ENCODE results near the gene SKP1. TPM values are rescaled to one million over a fixed set of nuclear protein-coding genes. Genes with fewer than 3 reads are reported as not detected.

The SKP1 gene
- total RNA-seq, 2 experiments from 2014 or later: 235 to 242 TPM

GRCh38 chr5:134142806-134143205 is 33.9 kb downstream of the SKP1 start:
- H3K27ac Mint-ChIP-seq: peak overlapping the region; percentile 43
- DNase-seq (no peak), ATAC-seq (no peak)
- H3K27me3 Mint-ChIP-seq: no peaks in the 10 kb centered on the region
- intact Hi-C loops (cut with micrococcal nuclease): no loop called here
- H3K4me1 Mint-ChIP-seq (ENCODE audit: low read depth): peaks cover 60% of the 10 kb centered on the region
- no peaks in the 10 kb centered on the region for H3K9me3 Mint-ChIP-seq
- H3K36me3 Mint-ChIP-seq (ENCODE audit: low read depth): peaks cover 42% of the 10 kb centered on the region
- no peak for TF ChIP-seq CTCF (IDR thresholded peaks at IDR 0.05)
- H3K4me3 Mint-ChIP-seq: no peak overlapping the region
- ChIA-PET CTCF (interaction anchor here (5.3 to 38.2 kb wide), 3 partner anchors 8 to 116 kb away, joined by 27 to 1049 read pairs (median 101); no protein-coding TSS in a partner anchor), POLR2A (interaction anchor here (1.1 to 9.6 kb wide), 5 partner anchors 7 to 135 kb away, joined by 3 to 63 read pairs (median 4); no protein-coding TSS in a partner anchor)

- CTCF ChIA-PET: interaction anchor here (2.4 to 38.2 kb wide), 8 partner anchors 8 to 146 kb away, joined by 9 to 1049 read pairs (median 22); no protein-coding TSS in a partner anchor
- POLR2A ChIA-PET: interaction anchor here (0.8 to 3.1 kb wide), 7 partner anchors 8 to 179 kb away, joined by 3 to 13 read pairs (median 4); no protein-coding TSS in a partner anchor
- no peak overlapping the region for H3K4me3 Mint-ChIP-seq
- no peak for TF ChIP-seq CTCF (IDR thresholded peaks at IDR 0.05)
- peaks cover 43% of the 10 kb centered on the region for H3K36me3 Mint-ChIP-seq (ENCODE audit: low read depth)
- no peaks in the 10 kb centered on the region for H3K27me3 Mint-ChIP-seq
- H3K4me1 Mint-ChIP-seq (ENCODE audit: low read depth): peaks cover 68% of the 10 kb centered on the region
- H3K9me3 Mint-ChIP-seq: no peaks in the 10 kb centered on the region
- ATAC-seq (no peak), DNase-seq (no peak)
- peak overlapping the region; percentile 22 for H3K27ac Mint-ChIP-seq
- intact Hi-C loops (cut with micrococcal nuclease): no loop called here
Measured at GRCh38 chr5:134142052-134142451, 34.7 kb downstream of the SKP1 start.

GRCh38 chr5:134141331-134142050 is 35.3 kb downstream of the SKP1 start:
- ATAC-seq (no peak), DNase-seq (no peak)
- H3K4me3 Mint-ChIP-seq: no peak overlapping the region
- no peaks in the 10 kb centered on the region for H3K27me3 Mint-ChIP-seq
- ChIA-PET POLR2A (interaction anchor here (0.6 to 3.1 kb wide), 12 partner anchors 9 to 178 kb away, joined by 3 to 13 read pairs (median 4); no protein-coding TSS in a partner anchor), CTCF (interaction anchor here (1.0 to 38.2 kb wide), 22 partner anchors 9 to 158 kb away, joined by 3 to 1049 read pairs (median 8); no protein-coding TSS in a partner anchor)
- peaks cover 45% of the 10 kb centered on the region for H3K36me3 Mint-ChIP-seq (ENCODE audit: low read depth)
- intact Hi-C loops (cut with micrococcal nuclease): loop anchor here (2.0 kb wide), 1 partner anchor 41 kb away; no protein-coding TSS in a partner anchor
- H3K9me3 Mint-ChIP-seq: no peaks in the 10 kb centered on the region
- TF ChIP-seq CTCF (IDR thresholded peaks at IDR 0.05): no peak
- peak overlapping the region; percentile 22 for H3K27ac Mint-ChIP-seq
- H3K4me1 Mint-ChIP-seq (ENCODE audit: low read depth): peaks cover 70% of the 10 kb centered on the region

GRCh38 chr5:134140530-134141201 is 36.1 kb downstream of the SKP1 start:
- DNase-seq: peak; percentile 80
- POLR2A ChIA-PET: interaction anchor here (0.6 to 3.7 kb wide), 11 partner anchors 9 to 105 kb away, joined by 3 to 43 read pairs (median 4); no protein-coding TSS in a partner anchor
- Mint-ChIP-seq H3K4me3 (no peak overlapping the region), H3K4me1 (ENCODE audit: low read depth) (peaks cover 72% of the 10 kb centered on the region), H3K9me3 (no peaks in the 10 kb centered on the region), H3K27me3 (no peaks in the 10 kb centered on the region), H3K36me3 (ENCODE audit: low read depth) (peaks cover 44% of the 10 kb centered on the region), H3K27ac (peak overlapping the region; percentile 46)
- peak; percentile 48 for ATAC-seq
- intact Hi-C loops (cut with micrococcal nuclease): loop anchor here (1.0 to 2.0 kb wide), 2 partner anchors 40 to 101 kb away; no protein-coding TSS in a partner anchor
- peak; percentile 90 for TF ChIP-seq CTCF (IDR thresholded peaks at IDR 0.05)
- CTCF ChIA-PET: interaction anchor here (0.8 to 38.2 kb wide), 29 partner anchors 10 to 157 kb away, joined by 3 to 1049 read pairs (median 5); partner anchors contain the start of gene VDAC1
